ENCODE measurements around the gene FCGBP. TPM values are rescaled to one million over a fixed set of nuclear protein-coding genes. Genes with fewer than 3 reads are reported as not detected.

FCGBP gene
- total RNA-seq, 1 experiment from 2014 or later: 0.80 TPM

DNA sequence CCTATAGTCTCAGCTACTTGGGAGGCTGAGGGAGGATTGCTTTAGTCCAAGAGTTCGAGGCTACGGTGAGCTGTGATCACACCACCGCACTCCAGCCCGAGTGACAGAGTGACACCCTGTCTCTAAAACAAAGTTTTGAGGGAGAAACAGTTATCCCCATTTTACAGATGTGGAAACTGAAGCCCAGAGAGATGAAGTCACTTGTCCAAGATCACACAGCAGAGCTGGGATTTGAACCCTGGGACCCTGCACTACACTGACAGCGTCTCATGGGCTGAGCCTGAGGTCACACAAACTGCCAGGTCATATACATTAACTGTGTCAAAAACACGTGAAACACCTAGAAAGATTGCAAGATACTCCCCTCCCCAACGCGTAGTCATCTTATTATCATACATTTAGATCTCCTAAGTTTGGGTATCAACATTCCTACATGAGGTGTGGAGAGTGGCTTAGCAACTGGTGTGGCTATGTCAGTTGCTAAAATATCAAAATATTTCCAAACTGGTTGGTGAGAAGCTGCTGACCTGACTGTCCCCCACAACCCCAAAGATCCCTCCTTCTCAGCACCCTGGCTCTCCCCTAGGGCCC, 8.2 kb downstream of the FCGBP start:
- Histone ChIP-seq H3K9ac (ENCODE audit: low read length) (no peak overlapping the region), H4K20me1 (ENCODE audit: low read length) (no peaks in the 10 kb centered on the region), H3K9me2 (replicated peaks; ENCODE audit: low read length) (no peaks in the 10 kb centered on the region), H2AFZ (ENCODE audit: low read length) (no peak overlapping the region), H3K36me3 (ENCODE audit: low read depth, low read length) (no peaks in the 10 kb centered on the region), H3K27ac (ENCODE audit: low read length) (no peak overlapping the region), H3F3A (ENCODE audit: low read length, unreplicated experiment) (no peaks in the 10 kb centered on the region), H3K9me3 (ENCODE audit: low read length) (no peaks in the 10 kb centered on the region), H3K79me2 (ENCODE audit: low read length) (no peaks in the 10 kb centered on the region), H3K4me3 (ENCODE audit: low read length) (no peak overlapping the region), H3K27me3 (ENCODE audit: low read length) (no peaks in the 10 kb centered on the region), H3K4me2 (ENCODE audit: low read length) (no peak overlapping the region), H3K4me1 (ENCODE audit: insufficient read depth, low read length) (no peaks in the 10 kb centered on the region)
- ATAC-seq (no peak), DNase-seq (peak; percentile 2)
- TF ChIP-seq EZH2 (IDR thresholded peaks at IDR 0.05; ENCODE audit: low read length, unreplicated experiment) (no peak), EZH2phosphoT487 (IDR thresholded peaks at IDR 0.05; ENCODE audit: borderline replicate concordance, low read length) (no peak)
- TF ChIP-seq, protein P1, sequence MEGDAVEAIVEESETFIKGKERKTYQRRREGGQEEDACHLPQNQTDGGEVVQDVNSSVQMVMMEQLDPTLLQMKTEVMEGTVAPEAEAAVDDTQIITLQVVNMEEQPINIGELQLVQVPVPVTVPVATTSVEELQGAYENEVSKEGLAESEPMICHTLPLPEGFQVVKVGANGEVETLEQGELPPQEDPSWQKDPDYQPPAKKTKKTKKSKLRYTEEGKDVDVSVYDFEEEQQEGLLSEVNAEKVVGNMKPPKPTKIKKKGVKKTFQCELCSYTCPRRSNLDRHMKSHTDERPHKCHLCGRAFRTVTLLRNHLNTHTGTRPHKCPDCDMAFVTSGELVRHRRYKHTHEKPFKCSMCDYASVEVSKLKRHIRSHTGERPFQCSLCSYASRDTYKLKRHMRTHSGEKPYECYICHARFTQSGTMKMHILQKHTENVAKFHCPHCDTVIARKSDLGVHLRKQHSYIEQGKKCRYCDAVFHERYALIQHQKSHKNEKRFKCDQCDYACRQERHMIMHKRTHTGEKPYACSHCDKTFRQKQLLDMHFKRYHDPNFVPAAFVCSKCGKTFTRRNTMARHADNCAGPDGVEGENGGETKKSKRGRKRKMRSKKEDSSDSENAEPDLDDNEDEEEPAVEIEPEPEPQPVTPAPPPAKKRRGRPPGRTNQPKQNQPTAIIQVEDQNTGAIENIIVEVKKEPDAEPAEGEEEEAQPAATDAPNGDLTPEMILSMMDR (conservative IDR thresholded peaks at IDR 0.05; ENCODE audit: low read depth, low read length): no peak
- POLR2A ChIA-PET (ENCODE audit: unreplicated experiment): interaction anchor here (0.6 kb wide), 1 partner anchor 379 kb away, joined by 3 read pairs; no protein-coding TSS in a partner anchor
- CTCF ChIA-PET: no interaction called here
- BruUV-seq (replicated peaks): no TSS peak
- intact Hi-C loops (cut with micrococcal nuclease): no loop called here

DNA sequence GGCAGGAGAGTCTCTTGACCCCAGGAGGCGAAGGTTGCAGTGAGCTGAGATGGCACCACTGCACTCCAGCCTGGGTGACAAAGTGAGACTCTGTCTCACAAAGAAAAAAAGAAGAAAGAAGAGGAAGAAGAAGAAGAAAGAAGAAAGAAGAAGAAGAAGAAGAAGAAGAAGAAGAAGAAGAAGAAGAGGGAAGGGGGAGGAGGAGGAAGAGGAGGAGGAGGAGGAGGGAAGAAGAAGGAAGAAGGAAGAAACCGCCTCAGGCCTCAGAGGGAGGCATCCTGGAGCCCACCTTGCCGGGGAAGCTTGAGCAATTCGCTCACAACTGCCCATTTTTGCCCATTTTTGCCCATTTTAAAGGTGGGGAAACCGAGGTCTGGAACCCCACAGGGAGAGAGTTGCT, 9.5 kb downstream of the FCGBP start:
- Histone ChIP-seq H3K9ac (ENCODE audit: low read length) (no peak overlapping the region), H3K4me1 (ENCODE audit: insufficient read depth, low read length) (no peaks in the 10 kb centered on the region), H3K27ac (ENCODE audit: low read length) (no peak overlapping the region), H4K20me1 (ENCODE audit: low read length) (no peaks in the 10 kb centered on the region), H2AFZ (ENCODE audit: low read length) (no peak overlapping the region), H3K9me3 (ENCODE audit: low read length) (no peaks in the 10 kb centered on the region), H3K9me2 (replicated peaks; ENCODE audit: low read length) (no peaks in the 10 kb centered on the region), H3K4me3 (ENCODE audit: low read length) (no peak overlapping the region), H3K36me3 (ENCODE audit: low read depth, low read length) (no peaks in the 10 kb centered on the region), H3F3A (ENCODE audit: low read length, unreplicated experiment) (no peaks in the 10 kb centered on the region), H3K27me3 (ENCODE audit: low read length) (no peaks in the 10 kb centered on the region), H3K4me2 (ENCODE audit: low read length) (no peak overlapping the region), H3K79me2 (ENCODE audit: low read length) (no peaks in the 10 kb centered on the region)
- DNase-seq: no peak
- no peak for ATAC-seq
- BruUV-seq (replicated peaks): no TSS peak
- TF ChIP-seq, protein P1 (conservative IDR thresholded peaks at IDR 0.05; ENCODE audit: low read depth, low read length): no peak
- TF ChIP-seq EZH2 (IDR thresholded peaks at IDR 0.05; ENCODE audit: low read length, unreplicated experiment) (no peak), EZH2phosphoT487 (IDR thresholded peaks at IDR 0.05; ENCODE audit: borderline replicate concordance, low read length) (no peak)
- ChIA-PET CTCF (no interaction called here), POLR2A (ENCODE audit: unreplicated experiment) (no interaction called here)
- intact Hi-C loops (cut with micrococcal nuclease): no loop called here

GRCh38 chr19:39924389-39924788, 10.0 kb downstream of the FCGBP start:
- intact Hi-C loops (cut with micrococcal nuclease): no loop called here
- DNase-seq (no peak), ATAC-seq (no peak)
- Histone ChIP-seq H3K36me3 (ENCODE audit: low read depth, low read length) (no peaks in the 10 kb centered on the region), H3K9me3 (ENCODE audit: low read length) (no peaks in the 10 kb centered on the region), H3K4me2 (ENCODE audit: low read length) (no peak overlapping the region), H3K27me3 (ENCODE audit: low read length) (no peaks in the 10 kb centered on the region), H3K4me1 (ENCODE audit: insufficient read depth, low read length) (no peaks in the 10 kb centered on the region), H3K4me3 (ENCODE audit: low read length) (no peak overlapping the region), H3K27ac (ENCODE audit: low read length) (no peak overlapping the region), H2AFZ (ENCODE audit: low read length) (no peak overlapping the region), H3F3A (ENCODE audit: low read length, unreplicated experiment) (no peaks in the 10 kb centered on the region), H3K79me2 (ENCODE audit: low read length) (no peaks in the 10 kb centered on the region), H4K20me1 (ENCODE audit: low read length) (no peaks in the 10 kb centered on the region), H3K9me2 (replicated peaks; ENCODE audit: low read length) (no peaks in the 10 kb centered on the region), H3K9ac (ENCODE audit: low read length) (no peak overlapping the region)
- TF ChIP-seq, protein P1 (conservative IDR thresholded peaks at IDR 0.05; ENCODE audit: low read depth, low read length): no peak
- TF ChIP-seq EZH2phosphoT487 (IDR thresholded peaks at IDR 0.05; ENCODE audit: borderline replicate concordance, low read length): no peak
- no peak for TF ChIP-seq EZH2 (IDR thresholded peaks at IDR 0.05; ENCODE audit: low read length, unreplicated experiment)
- ChIA-PET POLR2A (ENCODE audit: unreplicated experiment) (no interaction called here), CTCF (no interaction called here)
- no TSS peak for BruUV-seq (replicated peaks)
